Activated CD8-positive, alpha-beta memory T cell treated with anti-CD3 and anti-CD28 coated beads for 36 hours (primary cell): ENCODE data around the gene NDUFS5. TPM values are rescaled to one million over a fixed set of nuclear protein-coding genes. Genes with fewer than 3 reads are reported as not detected.

Source experiments
- CTCF ChIA-PET: fragments of 350-600 bp; sonication (Branson Sonifier 250); formaldehyde crosslinking; loops from one replicate; lab custom pipeline; 2021; ENCODE audit warnings: antibody characterized with exemption; lab: Charles Lee
- POLR2A ChIA-PET: fragments of 350-600 bp; sonication (Branson Sonifier 250); formaldehyde crosslinking; loops from one replicate; lab custom pipeline; 2021; ENCODE audit warnings: antibody characterized with exemption; lab: Charles Lee
- total RNA-seq, 2 experiments: library from RNA; stranded (reverse); gene quantifications; one replicate each; pipeline ENCODE4 v1.2.3, GENCODE V29; 2021

The NDUFS5 gene
- total RNA-seq, 2 experiments from 2014 or later = 181 to 188 TPM

- CTCF ChIA-PET = no interaction called here
- POLR2A ChIA-PET = no interaction called here
Observed at GRCh38 chr1:39082811-39083576, 56.8 kb downstream of the NDUFS5 start.

GRCh38 chr1:39084191-39084590 is 58.0 kb downstream of the NDUFS5 start:
- ChIA-PET POLR2A (no interaction called here), CTCF (no interaction called here)

Other genes with a start within 250 kb of the NDUFS5 start
- gene RRAGC, start 166.6 kb upstream of the NDUFS5 start, total RNA-seq = 10 to 100 TPM; 14.6 to 15.3 TPM
- gene MYCBP, start 153.0 kb upstream of the NDUFS5 start, total RNA-seq = 10 to 100 TPM; 66.4 to 71.9 TPM
- gene GJA9, start 144.8 kb upstream of the NDUFS5 start, total RNA-seq = not detected
- not detected for gene RHBDL2, start 84.5 kb upstream of the NDUFS5 start, total RNA-seq
- gene AKIRIN1, start 35.1 kb upstream of the NDUFS5 start, total RNA-seq = 10 to 100 TPM; 66.7 to 72.3 TPM
- gene MACF1, start 178.3 kb downstream of the NDUFS5 start, total RNA-seq = 100 to 1,000 TPM; 159 to 163 TPM